NCI-H82 treated with DMSO at 0.1 percent for 48 hours (cell line): ENCODE results near the gene CPXM2.

Experiments
- DNase-seq: peaks from one replicate; lab custom pipeline; 2025; ENCODE audit not compliant: unreplicated experiment; lab: John Stamatoyannopoulos, UW

Gene CPXM2

GRCh38 chr10:123891144-123892071 lies at the start of gene CPXM2:
CPXM2 (minus strand) TSS chr10:123891807; CDS start chr10:123891659, 148 bp downstream.
- DNase-seq = no peak

GRCh38 chr10:123939591-123939990 lies 48.0 kb upstream of the CPXM2 start:
- no peak for DNase-seq

- DNase-seq = no peak
Observed at GRCh38 chr10:123938890-123939289, 47.3 kb upstream of the CPXM2 start.

GRCh38 chr10:123936426-123936825 lies 44.8 kb upstream of the CPXM2 start:
- no peak for DNase-seq

- no peak for DNase-seq
Observed at GRCh38 chr10:123935680-123936079, 44.1 kb upstream of the CPXM2 start.

GRCh38 chr10:123934846-123935245 lies 43.2 kb upstream of the CPXM2 start:
- DNase-seq = no peak

- no peak for DNase-seq
Observed at GRCh38 chr10:123930340-123931001, 38.9 kb upstream of the CPXM2 start.

GRCh38 chr10:123929791-123930190 lies 38.2 kb upstream of the CPXM2 start:
- DNase-seq = no peak

- DNase-seq = no peak
Observed at GRCh38 chr10:123928427-123928826, 36.8 kb upstream of the CPXM2 start.

GRCh38 chr10:123926401-123927264 lies 35.0 kb upstream of the CPXM2 start:
- DNase-seq = no peak

- DNase-seq = no peak
Observed at GRCh38 chr10:123922126-123922525, 30.5 kb upstream of the CPXM2 start.

- DNase-seq = no peak
Observed at GRCh38 chr10:123916775-123917174, 25.2 kb upstream of the CPXM2 start.

GRCh38 chr10:123913688-123914268 lies 22.2 kb upstream of the CPXM2 start:
- no peak for DNase-seq

- no peak for DNase-seq
Observed at GRCh38 chr10:123912871-123913270, 21.3 kb upstream of the CPXM2 start.

- no peak for DNase-seq
Observed at GRCh38 chr10:123912466-123912865, 20.9 kb upstream of the CPXM2 start.

- peak; percentile 4 for DNase-seq
Observed at GRCh38 chr10:123911866-123912265, 20.3 kb upstream of the CPXM2 start.

- DNase-seq = no peak
Observed at GRCh38 chr10:123909866-123910265, 18.3 kb upstream of the CPXM2 start.

- DNase-seq = no peak
Observed at GRCh38 chr10:123909426-123909825, 17.8 kb upstream of the CPXM2 start.

GRCh38 chr10:123908379-123908778 lies 16.8 kb upstream of the CPXM2 start:
- DNase-seq = no peak

GRCh38 chr10:123906884-123907652 lies 15.5 kb upstream of the CPXM2 start:
- DNase-seq = no peak
